ENCODE results near the gene IL1RL2. TPM values are rescaled to one million over a fixed set of nuclear protein-coding genes. Genes with fewer than 3 reads are reported as not detected.

IL1RL2 gene
- total RNA-seq, 1 experiment from 2014 or later, result not detected

DNA sequence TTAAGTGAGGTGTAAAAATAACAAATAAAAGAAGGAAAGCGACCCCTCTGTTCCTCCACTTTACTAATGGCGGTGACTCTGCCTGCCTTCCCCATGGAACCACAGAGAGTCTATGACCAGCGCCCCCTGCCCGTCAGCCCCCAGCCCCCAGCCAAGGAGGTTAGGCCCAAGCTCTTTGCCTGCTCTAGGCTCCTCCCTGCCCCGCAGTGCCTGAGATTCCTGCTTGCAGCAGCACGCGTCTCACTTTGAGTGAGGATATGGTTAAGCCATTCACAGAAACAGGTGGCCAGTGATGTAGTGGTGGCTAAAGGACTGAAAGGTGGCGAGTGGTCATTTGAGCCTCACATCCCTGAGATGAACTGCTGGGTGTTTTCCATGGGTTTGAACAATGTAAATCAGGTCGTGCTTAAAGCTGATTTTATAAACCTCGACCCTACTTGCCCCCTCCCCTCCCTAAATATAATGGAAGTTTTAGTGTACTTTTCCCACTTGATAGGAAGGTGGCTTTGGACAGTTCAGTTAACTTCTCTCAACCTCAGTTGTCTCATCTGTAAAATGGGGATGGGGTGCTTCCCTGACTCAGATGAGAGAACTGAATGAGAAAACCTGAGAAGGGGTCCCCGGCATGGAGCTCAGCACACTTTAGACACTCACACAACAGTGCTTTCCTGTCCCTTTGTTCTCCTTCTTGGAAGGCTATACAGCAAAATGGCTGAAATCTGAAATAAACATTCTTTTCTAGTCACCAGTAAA is 46.5 kb downstream of the IL1RL2 start:
- ChIA-PET CTCF (interaction anchor here (0.8 to 4.2 kb wide), 9 partner anchors 18 to 350 kb away, joined by 3 to 24 read pairs (median 4); no protein-coding TSS in a partner anchor), POLR2A (no interaction called here)
- Mint-ChIP-seq H3K27me3 (ENCODE audit: low read depth) (no peaks in the 10 kb centered on the region), H3K4me1 (peaks cover 10% of the 10 kb centered on the region), H3K36me3 (no peaks in the 10 kb centered on the region), H3K27ac (no peak overlapping the region), H3K9me3 (no peaks in the 10 kb centered on the region; the same call in 1 of the 2 replicates), H3K4me3 (no peak overlapping the region)
- TF ChIP-seq ZNF138 (CRISPR knock-in tag; conservative IDR thresholded peaks at IDR 0.05), result no peak
- TF ChIP-seq SMAD3 (CRISPR knock-in tag; IDR thresholded peaks at IDR 0.05; ENCODE audit: borderline replicate concordance), result no peak
- TF ChIP-seq, protein P1, sequence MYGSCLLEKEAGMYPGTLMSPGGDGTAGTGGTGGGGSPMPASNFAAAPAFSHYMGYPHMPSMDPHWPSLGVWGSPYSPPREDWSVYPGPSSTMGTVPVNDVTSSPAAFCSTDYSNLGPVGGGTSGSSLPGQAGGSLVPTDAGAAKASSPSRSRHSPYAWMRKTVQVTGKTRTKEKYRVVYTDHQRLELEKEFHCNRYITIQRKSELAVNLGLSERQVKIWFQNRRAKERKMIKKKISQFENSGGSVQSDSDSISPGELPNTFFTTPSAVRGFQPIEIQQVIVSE (CRISPR knock-in tag; IDR thresholded peaks at IDR 0.05; ENCODE audit: borderline replicate concordance), result no peak
- no peak for TF ChIP-seq NR2C2 (CRISPR knock-in tag; IDR thresholded peaks at IDR 0.05)
- no peak for TF ChIP-seq ELF4 (CRISPR knock-in tag; IDR thresholded peaks at IDR 0.05; ENCODE audit: low read depth)
- no peak for TF ChIP-seq TCF7 (CRISPR knock-in tag; IDR thresholded peaks at IDR 0.05; ENCODE audit: low read depth)
- no peak for TF ChIP-seq ATF1 (CRISPR knock-in tag; IDR thresholded peaks at IDR 0.05)
- TF ChIP-seq AFF4 (CRISPR knock-in tag; IDR thresholded peaks at IDR 0.05; ENCODE audit: borderline replicate concordance), result no peak
- ATAC-seq (peak; percentile 88), DNase-seq (ENCODE audit: low spot score) (peak; percentile 48)

GRCh38 chr2:102235042-102235473 is 48.2 kb downstream of the IL1RL2 start:
- Mint-ChIP-seq H3K4me3 (no peak overlapping the region), H3K27ac (no peak overlapping the region), H3K27me3 (ENCODE audit: low read depth) (no peaks in the 10 kb centered on the region), H3K4me1 (peaks cover 7% of the 10 kb centered on the region), H3K36me3 (no peaks in the 10 kb centered on the region), H3K9me3 (peaks cover 5% of the 10 kb centered on the region)
- POLR2A ChIA-PET, result no interaction called here
- no peak for ATAC-seq
- no peak for TF ChIP-seq SOX15 (CRISPR knock-in tag; IDR thresholded peaks at IDR 0.05)
- no peak for TF ChIP-seq ZNF317 (CRISPR knock-in tag; IDR thresholded peaks at IDR 0.05; ENCODE audit: borderline replicate concordance, low read depth)
- no peak for TF ChIP-seq ZBTB43 (CRISPR knock-in tag; IDR thresholded peaks at IDR 0.05)
- TF ChIP-seq TCF7 (CRISPR knock-in tag; IDR thresholded peaks at IDR 0.05; ENCODE audit: low read depth), result no peak
- TF ChIP-seq, protein P1 (CRISPR knock-in tag; IDR thresholded peaks at IDR 0.05; ENCODE audit: borderline replicate concordance), result no peak
- TF ChIP-seq ZNF416 (CRISPR knock-in tag; IDR thresholded peaks at IDR 0.05), result no peak
- TF ChIP-seq ZSCAN18 (CRISPR knock-in tag; IDR thresholded peaks at IDR 0.05), result no peak
- no peak for TF ChIP-seq E2F1 (CRISPR knock-in tag; IDR thresholded peaks at IDR 0.05)
- no peak for DNase-seq (ENCODE audit: low spot score)
- CTCF ChIA-PET, result interaction anchor here (1.1 to 4.2 kb wide), 5 partner anchors 17 to 229 kb away, joined by 3 to 24 read pairs (median 4); no protein-coding TSS in a partner anchor
